ENCODE data around the gene GPR151. TPM values are rescaled to one million over a fixed set of nuclear protein-coding genes. Genes with fewer than 3 reads are reported as not detected.

GPR151 gene
- total RNA-seq, 1 donor, result not detected

GRCh38 chr5:146521403-146522106 lies 5.6 kb upstream of the GPR151 start:
- DNase-seq (ENCODE audit: low read depth), result no peak
- H3K4me3 ChIP-seq (ENCODE audit: low read depth, low read length), result no peak overlapping the region
- TF ChIP-seq CTCF (IDR thresholded peaks at IDR 0.05; ENCODE audit: insufficient read depth, low read length), result no peak

- no peak overlapping the region for H3K4me3 ChIP-seq (ENCODE audit: low read depth, low read length)
- no peak for DNase-seq (ENCODE audit: low read depth)
- no peak for TF ChIP-seq CTCF (IDR thresholded peaks at IDR 0.05; ENCODE audit: insufficient read depth, low read length)
These were observed 4.7 kb upstream of the GPR151 start for GRCh38 chr5:146520731-146521130.

GRCh38 chr5:146519554-146519953 lies 3.6 kb upstream of the GPR151 start:
- DNase-seq (ENCODE audit: low read depth), result no peak
- no peak overlapping the region for H3K4me3 ChIP-seq (ENCODE audit: low read depth, low read length)
- TF ChIP-seq CTCF (IDR thresholded peaks at IDR 0.05; ENCODE audit: insufficient read depth, low read length), result no peak

GRCh38 chr5:146515473-146516150 lies 378 bp downstream of the GPR151 start:
- H3K4me3 ChIP-seq (ENCODE audit: low read depth, low read length), result no peak overlapping the region
- TF ChIP-seq CTCF (IDR thresholded peaks at IDR 0.05; ENCODE audit: insufficient read depth, low read length), result no peak
- DNase-seq (ENCODE audit: low read depth), result no peak

- no peak for TF ChIP-seq CTCF (IDR thresholded peaks at IDR 0.05; ENCODE audit: insufficient read depth, low read length)
- H3K4me3 ChIP-seq (ENCODE audit: low read depth, low read length), result no peak overlapping the region
- no peak for DNase-seq (ENCODE audit: low read depth)
These were observed 1.4 kb downstream of the GPR151 start for GRCh38 chr5:146514575-146514974.

GRCh38 chr5:146513462-146513861 lies 2.5 kb downstream of the GPR151 start:
- TF ChIP-seq CTCF (IDR thresholded peaks at IDR 0.05; ENCODE audit: insufficient read depth, low read length), result no peak
- no peak for DNase-seq (ENCODE audit: low read depth)
- no peak overlapping the region for H3K4me3 ChIP-seq (ENCODE audit: low read depth, low read length)
